ENCODE data around the gene TP53AIP1.

The TP53AIP1 gene

DNA sequence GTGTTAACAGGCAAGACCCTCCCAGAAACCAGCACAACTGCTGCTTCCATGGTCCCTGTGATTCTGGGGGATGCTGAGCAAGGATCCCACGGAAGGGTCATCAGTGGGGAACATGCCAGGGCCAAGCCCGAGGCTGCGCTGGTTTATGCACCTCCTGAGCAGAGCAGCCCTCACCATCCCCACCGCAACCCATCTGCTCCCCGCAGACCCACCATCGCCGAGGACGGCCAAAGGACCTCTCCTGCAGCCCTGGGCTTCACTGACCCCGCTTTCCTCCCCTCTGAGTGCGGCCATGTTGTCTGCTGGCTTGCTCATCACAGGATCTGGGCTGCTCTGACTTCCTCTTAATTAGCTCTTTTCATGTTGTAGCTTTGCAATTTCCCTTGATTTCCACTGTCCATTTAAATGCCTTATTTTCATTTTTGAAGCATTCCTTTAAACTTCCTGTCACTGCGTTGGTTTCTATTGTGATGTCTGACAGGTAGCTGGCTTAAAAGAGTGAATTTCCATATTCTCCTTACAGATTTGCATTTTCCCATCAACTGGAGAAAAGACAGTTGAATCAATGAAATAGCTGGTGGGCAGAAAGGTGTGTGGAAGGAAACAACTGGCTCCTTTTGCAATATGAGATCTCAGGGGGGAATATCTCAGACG is 14.9 kb downstream of the TP53AIP1 start:
- 97% methylated on average over 10 of the region's 12 CpGs for WGBS (ENCODE audit: insufficient coverage)
- H3K36me3 ChIP-seq (ENCODE audit: control insufficient read depth in 4 of 4, insufficient read depth in 4 of 4, low read length in 3 of 4): no peaks in the 10 kb centered on the region
- DNase-seq: peak in 1 of 3 donors; percentile 15
- H3K27ac ChIP-seq (ENCODE audit: insufficient read depth in 1 of 2, low read depth in 1 of 2, low read length in 2 of 2, poor library complexity in 1 of 2, severe bottlenecking in 2 of 2): no peak overlapping the region
- H3K4me1 ChIP-seq (ENCODE audit: control extremely low read depth in 1 of 4, control insufficient read depth in 4 of 4, insufficient read depth in 4 of 4, low read length in 3 of 4): peaks cover 0 to 6% (median 0%) of the 10 kb centered on the region in 4 experiments
- no peak overlapping the region for H3K4me3 ChIP-seq (ENCODE audit: control insufficient read depth in 1 of 7, extremely low read depth in 1 of 7, insufficient read depth in 4 of 7, low read depth in 2 of 7, low read length in 6 of 7)
- CTCF ChIA-PET: interaction anchor here (0.9 to 5.3 kb wide), 9 partner anchors 9 to 771 kb away, joined by 3 to 25 read pairs (median 6); no protein-coding TSS in a partner anchor
- H3K9me3 ChIP-seq (ENCODE audit: control extremely low read depth in 1 of 5, control insufficient read depth in 4 of 5, insufficient read depth in 2 of 5, low read depth in 1 of 5, low read length in 4 of 5): no peaks in the 10 kb centered on the region
- peaks cover 0 to 9% (median 0%) of the 10 kb centered on the region in 5 experiments for H3K27me3 ChIP-seq (replicated peaks in 2 of 5; ENCODE audit: control insufficient read depth in 4 of 5, insufficient read depth in 5 of 5, low read length in 4 of 5)
- POLR2A ChIA-PET: no interaction called here

DNA sequence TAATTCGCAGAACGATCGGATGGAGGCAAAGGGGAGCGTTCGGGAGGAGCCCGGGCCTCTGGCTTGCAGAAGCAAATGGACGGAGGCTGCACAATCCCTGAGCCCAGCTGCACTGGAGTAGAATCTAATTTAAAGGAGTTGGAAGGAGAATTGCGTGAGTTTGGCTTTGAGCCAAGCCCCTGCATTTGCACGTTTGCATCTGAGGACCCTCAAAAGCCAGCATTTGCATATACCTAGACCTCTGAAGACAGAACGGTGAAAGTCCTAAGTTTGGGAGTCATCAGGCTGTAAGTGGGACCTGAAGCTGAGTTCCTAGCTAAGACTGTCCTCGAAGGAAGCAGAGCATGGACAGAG is 15.6 kb downstream of the TP53AIP1 start:
- Histone ChIP-seq H3K9me3 (ENCODE audit: control extremely low read depth in 1 of 5, control insufficient read depth in 4 of 5, insufficient read depth in 2 of 5, low read depth in 1 of 5, low read length in 4 of 5) (no peaks in the 10 kb centered on the region), H3K4me1 (ENCODE audit: control extremely low read depth in 1 of 4, control insufficient read depth in 4 of 4, insufficient read depth in 4 of 4, low read length in 3 of 4) (peaks cover 0 to 6% (median 0%) of the 10 kb centered on the region in 4 experiments), H3K27me3 (replicated peaks in 2 of 5; ENCODE audit: control insufficient read depth in 4 of 5, insufficient read depth in 5 of 5, low read length in 4 of 5) (peaks cover 0 to 9% (median 0%) of the 10 kb centered on the region in 5 experiments), H3K27ac (ENCODE audit: insufficient read depth in 1 of 2, low read depth in 1 of 2, low read length in 2 of 2, poor library complexity in 1 of 2, severe bottlenecking in 2 of 2) (no peak overlapping the region), H3K4me3 (ENCODE audit: control insufficient read depth in 1 of 7, extremely low read depth in 1 of 7, insufficient read depth in 4 of 7, low read depth in 2 of 7, low read length in 6 of 7) (no peak overlapping the region), H3K36me3 (ENCODE audit: control insufficient read depth in 4 of 4, insufficient read depth in 4 of 4, low read length in 3 of 4) (no peaks in the 10 kb centered on the region)
- ChIA-PET CTCF (interaction anchor here (1.9 to 5.3 kb wide), 5 partner anchors 8 to 41 kb away, joined by 5 to 25 read pairs (median 9); no protein-coding TSS in a partner anchor), POLR2A (no interaction called here)
- DNase-seq: no peak
- WGBS (ENCODE audit: insufficient coverage): 97% methylated on average over 6 of the region's 11 CpGs

DNA sequence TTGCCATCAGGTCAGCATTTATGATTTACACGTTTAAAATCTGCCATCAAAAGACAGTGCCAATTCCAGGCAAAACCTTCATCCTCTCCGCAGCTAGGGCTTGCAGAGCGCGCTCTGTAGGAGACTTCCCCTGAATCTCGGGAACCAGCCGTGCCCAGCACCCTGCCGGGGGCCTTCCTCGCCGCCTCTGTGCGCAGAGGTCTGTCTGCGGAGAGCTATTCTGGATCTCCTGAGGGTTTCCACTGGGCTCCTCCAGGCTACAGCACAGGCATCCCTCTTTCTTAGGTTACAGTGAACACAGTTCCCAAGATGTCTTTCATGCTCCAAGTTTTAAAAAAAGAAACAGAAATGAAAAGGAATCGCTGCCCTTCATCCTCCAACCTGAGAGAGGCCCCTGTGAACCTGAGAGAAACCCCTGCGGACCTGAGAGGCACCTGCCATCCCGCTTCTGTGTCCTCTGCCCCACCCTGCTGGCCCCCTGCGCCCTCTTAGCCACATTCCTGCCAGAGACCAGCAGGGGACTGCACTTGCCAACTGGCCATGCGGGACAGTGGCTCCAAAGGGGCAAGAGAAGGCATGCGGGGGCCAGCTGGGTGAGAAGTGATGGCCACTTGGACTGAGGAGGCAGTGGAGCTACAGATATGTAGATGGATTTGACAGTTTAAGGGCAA is 16.1 kb downstream of the TP53AIP1 start:
- no peak for DNase-seq
- Histone ChIP-seq H3K4me3 (ENCODE audit: control insufficient read depth in 1 of 7, extremely low read depth in 1 of 7, insufficient read depth in 4 of 7, low read depth in 2 of 7, low read length in 6 of 7) (no peak overlapping the region), H3K9me3 (ENCODE audit: control extremely low read depth in 1 of 5, control insufficient read depth in 4 of 5, insufficient read depth in 2 of 5, low read depth in 1 of 5, low read length in 4 of 5) (no peaks in the 10 kb centered on the region), H3K36me3 (ENCODE audit: control insufficient read depth in 4 of 4, insufficient read depth in 4 of 4, low read length in 3 of 4) (no peaks in the 10 kb centered on the region), H3K27ac (ENCODE audit: insufficient read depth in 1 of 2, low read depth in 1 of 2, low read length in 2 of 2, poor library complexity in 1 of 2, severe bottlenecking in 2 of 2) (no peak overlapping the region), H3K4me1 (ENCODE audit: control extremely low read depth in 1 of 4, control insufficient read depth in 4 of 4, insufficient read depth in 4 of 4, low read length in 3 of 4) (peaks cover 0 to 6% (median 0%) of the 10 kb centered on the region in 4 experiments), H3K27me3 (replicated peaks in 2 of 5; ENCODE audit: control insufficient read depth in 4 of 5, insufficient read depth in 5 of 5, low read length in 4 of 5) (peaks cover 0 to 9% (median 0%) of the 10 kb centered on the region in 5 experiments)
- WGBS (ENCODE audit: insufficient coverage): 88% methylated on average over 14 of the region's 17 CpGs
- ChIA-PET CTCF (interaction anchor here (1.1 to 5.3 kb wide), 7 partner anchors 19 to 41 kb away, joined by 4 to 25 read pairs (median 9); no protein-coding TSS in a partner anchor), POLR2A (interaction anchor here (0.7 kb wide), 1 partner anchor 247 kb away, joined by 5 read pairs; no protein-coding TSS in a partner anchor)

DNA sequence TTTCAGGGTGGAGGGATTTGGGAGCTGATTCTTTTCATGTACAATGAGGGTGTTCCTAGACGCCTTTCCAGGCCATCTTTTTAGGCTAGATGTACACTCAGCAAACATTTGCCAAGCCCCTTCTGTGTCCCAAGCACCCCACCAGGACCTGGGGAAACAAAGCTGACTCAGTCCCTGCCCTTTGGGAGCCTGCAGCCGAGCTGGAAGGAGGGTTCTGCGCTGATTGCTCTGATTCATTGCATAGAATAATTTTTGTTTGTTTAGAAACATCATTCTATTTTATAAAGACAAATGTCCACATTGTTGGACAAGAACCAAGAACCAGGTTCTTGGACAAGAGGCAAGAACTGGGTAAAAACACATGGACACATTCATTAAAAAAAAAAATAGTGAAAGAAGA is 16.7 kb downstream of the TP53AIP1 start:
- POLR2A ChIA-PET: interaction anchor here (0.7 kb wide), 1 partner anchor 248 kb away, joined by 5 read pairs; no protein-coding TSS in a partner anchor
- no peak overlapping the region for H3K4me3 ChIP-seq (ENCODE audit: control insufficient read depth in 1 of 7, extremely low read depth in 1 of 7, insufficient read depth in 4 of 7, low read depth in 2 of 7, low read length in 6 of 7)
- no peak overlapping the region for H3K27ac ChIP-seq (ENCODE audit: insufficient read depth in 1 of 2, low read depth in 1 of 2, low read length in 2 of 2, poor library complexity in 1 of 2, severe bottlenecking in 2 of 2)
- peaks cover 0 to 6% (median 0%) of the 10 kb centered on the region in 4 experiments for H3K4me1 ChIP-seq (ENCODE audit: control extremely low read depth in 1 of 4, control insufficient read depth in 4 of 4, insufficient read depth in 4 of 4, low read length in 3 of 4)
- CTCF ChIA-PET: interaction anchor here (1.1 to 5.3 kb wide), 5 partner anchors 18 to 40 kb away, joined by 4 to 25 read pairs (median 8); no protein-coding TSS in a partner anchor
- no peaks in the 10 kb centered on the region for H3K36me3 ChIP-seq (ENCODE audit: control insufficient read depth in 4 of 4, insufficient read depth in 4 of 4, low read length in 3 of 4)
- no peaks in the 10 kb centered on the region for H3K9me3 ChIP-seq (ENCODE audit: control extremely low read depth in 1 of 5, control insufficient read depth in 4 of 5, insufficient read depth in 2 of 5, low read depth in 1 of 5, low read length in 4 of 5)
- DNase-seq: no peak
- WGBS (ENCODE audit: insufficient coverage): 89% methylated on average over 1 of the region's 3 CpGs
- peaks cover 0 to 9% (median 0%) of the 10 kb centered on the region in 5 experiments for H3K27me3 ChIP-seq (replicated peaks in 2 of 5; ENCODE audit: control insufficient read depth in 4 of 5, insufficient read depth in 5 of 5, low read length in 4 of 5)

DNA sequence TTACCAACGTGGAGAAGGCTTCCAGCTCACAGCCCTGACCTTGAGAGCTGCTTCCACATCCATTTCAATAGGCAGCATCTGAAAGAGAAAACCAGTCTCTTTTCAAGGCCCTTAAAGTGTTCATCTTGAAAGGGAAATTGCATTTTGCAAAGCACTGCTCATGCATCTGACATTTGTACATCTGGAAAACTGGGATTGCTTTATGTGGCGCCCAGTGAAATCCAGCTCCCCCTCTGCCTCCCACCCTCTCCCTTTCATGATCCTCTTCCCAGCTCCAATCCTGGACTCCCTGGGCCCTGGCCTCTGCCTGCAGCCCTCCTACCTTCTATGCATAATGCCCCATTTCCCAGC is 17.4 kb downstream of the TP53AIP1 start:
- Histone ChIP-seq H3K4me1 (ENCODE audit: control extremely low read depth in 1 of 4, control insufficient read depth in 4 of 4, insufficient read depth in 4 of 4, low read length in 3 of 4) (peaks cover 0 to 6% (median 0%) of the 10 kb centered on the region in 4 experiments), H3K4me3 (ENCODE audit: control insufficient read depth in 1 of 7, extremely low read depth in 1 of 7, insufficient read depth in 4 of 7, low read depth in 2 of 7, low read length in 6 of 7) (no peak overlapping the region), H3K36me3 (ENCODE audit: control insufficient read depth in 4 of 4, insufficient read depth in 4 of 4, low read length in 3 of 4) (no peaks in the 10 kb centered on the region), H3K27ac (ENCODE audit: insufficient read depth in 1 of 2, low read depth in 1 of 2, low read length in 2 of 2, poor library complexity in 1 of 2, severe bottlenecking in 2 of 2) (no peak overlapping the region), H3K27me3 (replicated peaks in 2 of 5; ENCODE audit: control insufficient read depth in 4 of 5, insufficient read depth in 5 of 5, low read length in 4 of 5) (peaks cover 0 to 9% (median 0%) of the 10 kb centered on the region in 5 experiments), H3K9me3 (ENCODE audit: control extremely low read depth in 1 of 5, control insufficient read depth in 4 of 5, insufficient read depth in 2 of 5, low read depth in 1 of 5, low read length in 4 of 5) (no peaks in the 10 kb centered on the region)
- ChIA-PET POLR2A (no interaction called here), CTCF (interaction anchor here (0.7 to 5.3 kb wide), 7 partner anchors 11 to 45 kb away, joined by 3 to 25 read pairs (median 8); no protein-coding TSS in a partner anchor)
- no peak for DNase-seq
- 95% methylated on average over 2 of the region's 2 CpGs for WGBS (ENCODE audit: insufficient coverage)

DNA sequence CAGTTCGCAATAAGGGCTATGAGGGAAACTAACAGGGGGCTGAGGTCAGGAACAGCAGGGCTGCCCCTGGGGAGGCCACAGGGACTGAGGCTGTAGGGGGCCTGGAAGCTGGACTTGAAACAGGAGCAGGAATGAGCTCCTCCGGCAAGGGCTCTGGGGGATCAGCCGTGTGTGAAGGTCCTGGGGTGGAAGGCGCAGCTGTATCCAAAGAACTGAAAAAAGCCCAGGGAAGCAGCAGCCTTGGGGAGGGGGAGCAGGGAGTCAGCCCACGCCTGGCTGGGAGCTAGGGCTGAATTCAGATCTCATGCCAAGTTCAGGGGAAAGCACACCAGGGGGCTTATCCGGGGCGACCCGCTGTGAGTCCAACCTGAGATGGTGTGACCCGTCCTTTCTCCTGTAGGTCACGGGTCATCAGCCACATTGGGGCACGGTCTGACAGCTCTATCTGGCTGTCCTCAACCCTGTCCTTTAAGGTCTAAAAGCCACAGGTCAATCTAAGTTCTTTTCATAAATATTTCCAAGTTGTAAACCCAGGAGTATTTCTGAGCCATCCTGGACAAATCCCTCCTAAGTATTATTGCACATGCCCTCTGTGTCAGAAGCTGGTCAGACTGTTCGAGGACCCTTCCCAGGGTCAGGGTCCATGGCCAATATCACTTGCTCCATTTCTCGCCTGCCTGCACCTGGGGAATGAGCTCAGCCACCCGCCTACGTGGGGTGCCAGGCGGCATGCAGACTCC is 18.0 kb downstream of the TP53AIP1 start:
- Histone ChIP-seq H3K27ac (ENCODE audit: insufficient read depth in 1 of 2, low read depth in 1 of 2, low read length in 2 of 2, poor library complexity in 1 of 2, severe bottlenecking in 2 of 2) (no peak overlapping the region), H3K4me3 (ENCODE audit: control insufficient read depth in 1 of 7, extremely low read depth in 1 of 7, insufficient read depth in 4 of 7, low read depth in 2 of 7, low read length in 6 of 7) (no peak overlapping the region), H3K27me3 (replicated peaks in 2 of 5; ENCODE audit: control insufficient read depth in 4 of 5, insufficient read depth in 5 of 5, low read length in 4 of 5) (peaks cover 0 to 9% (median 0%) of the 10 kb centered on the region in 5 experiments), H3K36me3 (ENCODE audit: control insufficient read depth in 4 of 4, insufficient read depth in 4 of 4, low read length in 3 of 4) (no peaks in the 10 kb centered on the region), H3K4me1 (ENCODE audit: control extremely low read depth in 1 of 4, control insufficient read depth in 4 of 4, insufficient read depth in 4 of 4, low read length in 3 of 4) (peaks cover 0 to 8% (median 0%) of the 10 kb centered on the region in 4 experiments), H3K9me3 (ENCODE audit: control extremely low read depth in 1 of 5, control insufficient read depth in 4 of 5, insufficient read depth in 2 of 5, low read depth in 1 of 5, low read length in 4 of 5) (no peaks in the 10 kb centered on the region)
- 92% methylated on average over 15 of the region's 16 CpGs for WGBS (ENCODE audit: insufficient coverage)
- ChIA-PET POLR2A (no interaction called here), CTCF (interaction anchor here (0.7 to 5.3 kb wide), 7 partner anchors 11 to 44 kb away, joined by 3 to 25 read pairs (median 4); no protein-coding TSS in a partner anchor)
- no peak for DNase-seq

All from common myeloid progenitor, CD34-positive (primary cell).